Epithelial cell of proximal tubule (primary cell): ENCODE results near the gene MET. TPM values are rescaled to one million over a fixed set of nuclear protein-coding genes. Genes with fewer than 3 reads are reported as not detected.
A peak's percentile ranks its signal among the peaks of the same experiment; 100 is the strongest.

Source experiments
- DNase-seq: peaks from one replicate; pipeline ENCODE4 v3.0.0-alpha.2; 2011; ENCODE audit warnings: low read depth
- H3K4me3 ChIP-seq: 2 replicates; pipeline ENCODE4 v1.5.1; 2011; ENCODE audit warnings: low read depth, mild to moderate bottlenecking, low read length
- total RNA-seq: library from RNA; depleted of rRNA; stranded (reverse); fragments of >200 nt; gene quantifications from 2 replicates; pipeline ENCODE4 v1.2.3, GENCODE V29; 2015
- TF ChIP-seq, protein P1 (sequence below): conservative IDR thresholded peaks from 2 replicates; pipeline ENCODE4 v1.5.1; 2012; ENCODE audit warnings: low read depth, mild to moderate bottlenecking, low read length

MET gene
- total RNA-seq, 1 donor from 2014 or later, result 155 TPM

DNA sequence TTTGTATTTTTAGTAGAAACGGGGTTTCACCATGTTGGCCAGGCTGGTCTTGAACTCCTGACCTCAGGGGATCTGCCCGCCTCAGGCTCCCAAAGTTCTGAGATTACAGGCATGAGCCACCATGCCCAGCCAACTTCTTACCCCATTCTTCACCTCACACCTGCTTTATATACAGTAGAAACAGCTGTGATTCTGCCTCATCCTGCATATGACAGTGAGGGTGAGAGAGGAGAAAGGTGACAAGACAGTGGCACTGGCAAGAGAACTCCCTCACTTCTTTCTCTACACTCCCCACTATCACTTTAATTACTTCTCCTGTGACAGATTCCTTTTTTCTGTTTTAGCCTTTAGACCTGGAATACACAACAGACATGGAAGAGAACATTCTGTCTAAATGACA is 128.6 kb downstream of the MET start:
- no peak overlapping the region for H3K4me3 ChIP-seq
- TF ChIP-seq, protein P1, sequence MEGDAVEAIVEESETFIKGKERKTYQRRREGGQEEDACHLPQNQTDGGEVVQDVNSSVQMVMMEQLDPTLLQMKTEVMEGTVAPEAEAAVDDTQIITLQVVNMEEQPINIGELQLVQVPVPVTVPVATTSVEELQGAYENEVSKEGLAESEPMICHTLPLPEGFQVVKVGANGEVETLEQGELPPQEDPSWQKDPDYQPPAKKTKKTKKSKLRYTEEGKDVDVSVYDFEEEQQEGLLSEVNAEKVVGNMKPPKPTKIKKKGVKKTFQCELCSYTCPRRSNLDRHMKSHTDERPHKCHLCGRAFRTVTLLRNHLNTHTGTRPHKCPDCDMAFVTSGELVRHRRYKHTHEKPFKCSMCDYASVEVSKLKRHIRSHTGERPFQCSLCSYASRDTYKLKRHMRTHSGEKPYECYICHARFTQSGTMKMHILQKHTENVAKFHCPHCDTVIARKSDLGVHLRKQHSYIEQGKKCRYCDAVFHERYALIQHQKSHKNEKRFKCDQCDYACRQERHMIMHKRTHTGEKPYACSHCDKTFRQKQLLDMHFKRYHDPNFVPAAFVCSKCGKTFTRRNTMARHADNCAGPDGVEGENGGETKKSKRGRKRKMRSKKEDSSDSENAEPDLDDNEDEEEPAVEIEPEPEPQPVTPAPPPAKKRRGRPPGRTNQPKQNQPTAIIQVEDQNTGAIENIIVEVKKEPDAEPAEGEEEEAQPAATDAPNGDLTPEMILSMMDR, result no peak
- no peak for DNase-seq

DNA sequence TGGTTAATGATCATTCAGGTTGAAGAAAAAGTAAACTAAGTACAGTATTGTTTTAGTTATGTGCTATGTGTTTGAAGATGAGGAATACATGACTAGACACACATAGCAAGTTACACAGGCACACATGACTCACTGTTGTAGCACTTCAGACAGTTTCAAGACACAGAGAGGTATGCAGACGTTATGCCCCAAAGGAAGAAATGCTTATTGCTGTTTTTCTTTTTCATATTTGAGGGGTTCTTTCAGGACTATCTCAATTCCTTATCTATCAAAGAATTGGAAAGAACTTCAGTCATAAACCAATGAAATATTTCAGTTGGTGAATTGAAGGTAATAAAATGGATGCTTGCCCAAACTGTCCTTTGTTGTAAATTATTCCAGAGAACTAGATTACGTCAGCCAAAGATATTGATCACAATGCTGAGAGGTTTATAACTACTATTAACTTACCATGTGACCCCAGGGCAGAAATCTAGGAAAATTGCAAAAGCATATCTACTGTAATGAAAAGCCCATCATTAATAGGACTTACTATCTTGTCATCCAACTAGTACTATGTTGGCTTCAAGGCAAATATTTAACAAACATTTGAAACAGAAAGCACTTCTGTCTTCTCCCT is 129.2 kb downstream of the MET start:
- no peak for DNase-seq
- no peak overlapping the region for H3K4me3 ChIP-seq
- TF ChIP-seq, protein P1, result no peak

DNA sequence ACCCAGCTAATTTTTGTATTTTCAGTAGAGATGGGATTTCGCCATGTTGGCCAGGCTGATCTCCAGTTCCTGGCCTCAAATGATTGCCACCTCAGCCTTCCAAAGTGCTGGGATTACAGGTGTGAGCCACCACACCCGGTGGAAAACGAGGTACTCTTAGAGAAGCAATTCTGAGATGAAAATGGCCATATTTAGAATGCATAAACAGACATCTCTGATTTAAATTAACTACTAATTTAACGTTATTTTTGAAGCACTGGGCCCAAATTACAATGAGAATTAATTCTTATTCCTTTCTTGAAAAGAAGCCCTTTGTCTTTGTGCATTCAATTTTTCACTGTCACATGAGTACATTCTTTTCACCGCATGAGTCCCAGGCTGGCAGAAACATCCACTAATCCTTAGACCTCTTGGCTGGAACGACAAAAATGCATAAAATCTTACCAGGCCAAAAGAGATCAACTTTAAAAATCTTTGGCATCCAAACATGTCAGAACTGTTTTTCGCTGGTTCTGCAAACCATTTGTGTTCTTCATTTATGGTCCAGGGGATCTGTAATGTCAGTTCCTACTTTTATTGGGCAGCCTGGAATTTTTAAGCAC is 130.2 kb downstream of the MET start:
- H3K4me3 ChIP-seq, result no peak overlapping the region
- DNase-seq, result no peak
- TF ChIP-seq, protein P1, result no peak

DNA sequence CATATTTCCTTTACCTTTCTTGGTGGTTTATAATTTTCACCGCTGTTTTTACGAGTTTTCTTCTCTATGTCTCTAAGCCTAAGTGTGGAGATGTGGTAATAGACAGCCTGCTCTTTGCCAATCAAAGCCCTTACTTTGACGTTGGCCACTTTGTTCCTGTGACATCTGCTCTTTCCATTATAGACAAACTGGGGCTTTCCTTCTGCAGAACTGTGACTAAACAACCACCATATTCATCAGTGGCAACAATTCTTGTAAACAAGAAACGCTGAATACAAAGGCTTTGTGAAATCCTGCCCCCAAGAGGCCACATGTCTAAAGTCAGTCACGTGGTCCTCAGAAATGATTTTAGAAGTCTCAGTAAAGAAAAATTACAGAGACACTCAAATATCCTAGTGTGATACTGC is 130.8 kb downstream of the MET start:
- no peak for DNase-seq
- no peak overlapping the region for H3K4me3 ChIP-seq
- TF ChIP-seq, protein P1, result peak; percentile 65

DNA sequence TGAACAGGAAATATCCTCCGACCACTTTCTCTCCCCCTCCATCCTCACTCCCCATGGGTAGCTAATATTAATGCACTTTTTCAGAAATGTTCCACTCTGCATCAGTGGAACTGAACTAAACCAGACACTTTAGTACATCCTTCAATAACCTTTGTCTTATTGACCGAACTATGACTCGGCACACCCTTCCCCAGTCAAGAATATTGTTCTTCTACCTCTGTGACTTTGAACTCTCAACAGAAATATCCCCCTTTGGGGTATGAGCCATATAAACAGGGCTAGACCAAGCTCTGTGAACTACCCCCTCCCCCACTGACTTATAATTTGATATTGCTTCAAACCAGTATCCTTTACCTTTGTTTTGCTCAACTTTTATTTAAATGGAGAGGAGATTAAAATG is 132.5 kb downstream of the MET start:
- no peak for DNase-seq
- TF ChIP-seq, protein P1, result no peak
- H3K4me3 ChIP-seq, result no peak overlapping the region

DNA sequence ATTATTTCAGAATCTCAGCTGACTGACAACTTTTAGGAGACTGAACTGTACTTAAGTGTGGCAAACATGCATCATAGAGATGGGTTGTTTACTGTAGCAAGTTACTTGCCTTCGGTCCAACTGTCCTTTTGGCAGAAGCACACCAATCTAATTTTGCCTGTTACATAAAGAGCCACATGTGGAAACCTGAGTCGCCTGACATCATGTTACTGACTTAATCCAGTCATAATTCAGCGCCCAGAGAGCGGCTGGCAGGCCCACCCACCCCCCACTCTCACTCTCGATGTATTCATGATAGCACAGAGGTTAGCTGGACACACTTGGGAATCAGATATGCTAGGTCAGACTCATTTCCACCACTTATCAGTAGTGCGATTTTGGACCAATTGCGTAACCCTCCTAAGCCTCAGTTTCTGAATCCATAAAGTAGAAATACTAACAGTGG is 133.1 kb downstream of the MET start:
- TF ChIP-seq, protein P1, result no peak
- DNase-seq, result no peak
- H3K4me3 ChIP-seq, result no peak overlapping the region
